Superior temporal gyrus (tissue), 1 donor: Measurements from ENCODE around the gene RIMBP2.
"Not testable (repeated sequence)": the region's sequence is repeated elsewhere in the genome, so short reads cannot be mapped to it uniquely, and the experiment has no call there.

Experiments
- DNase-seq: peaks from one replicate; pipeline ENCODE4 v3.0.0-alpha.2; 2016; ENCODE audit errors: extremely low spot score

Gene RIMBP2

DNA sequence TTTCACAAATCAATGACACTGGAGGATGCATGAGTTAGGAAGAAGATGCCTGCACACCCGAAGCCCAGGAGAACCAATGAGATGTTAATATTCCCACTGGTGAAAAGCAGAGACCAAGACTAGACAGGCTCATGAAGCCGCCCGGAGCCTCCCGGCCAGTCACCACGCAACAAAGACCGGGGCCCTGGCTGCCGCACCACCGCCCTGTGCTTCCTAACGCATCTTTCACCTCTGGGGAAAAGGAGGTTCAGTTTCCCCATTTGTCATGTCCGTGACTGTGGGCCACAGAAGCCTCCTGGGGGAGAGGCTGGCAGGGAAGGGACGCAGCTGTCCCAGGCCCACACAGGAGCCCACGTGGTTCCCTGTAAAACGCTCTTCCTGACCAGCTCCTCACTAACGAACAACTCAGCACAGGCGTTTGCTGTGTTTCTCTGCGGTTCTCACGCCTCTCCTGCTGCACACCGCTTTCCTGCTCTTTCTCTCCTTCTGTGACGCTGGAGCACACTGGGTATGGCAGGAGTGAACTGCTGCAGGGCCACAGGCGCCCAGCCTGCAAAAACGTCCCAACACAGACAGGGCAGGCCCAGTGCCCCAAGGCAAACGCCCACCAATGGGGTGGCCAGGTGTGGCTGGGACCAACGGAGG lies 10.8 kb downstream of the RIMBP2 start:
- no peak for DNase-seq

DNA sequence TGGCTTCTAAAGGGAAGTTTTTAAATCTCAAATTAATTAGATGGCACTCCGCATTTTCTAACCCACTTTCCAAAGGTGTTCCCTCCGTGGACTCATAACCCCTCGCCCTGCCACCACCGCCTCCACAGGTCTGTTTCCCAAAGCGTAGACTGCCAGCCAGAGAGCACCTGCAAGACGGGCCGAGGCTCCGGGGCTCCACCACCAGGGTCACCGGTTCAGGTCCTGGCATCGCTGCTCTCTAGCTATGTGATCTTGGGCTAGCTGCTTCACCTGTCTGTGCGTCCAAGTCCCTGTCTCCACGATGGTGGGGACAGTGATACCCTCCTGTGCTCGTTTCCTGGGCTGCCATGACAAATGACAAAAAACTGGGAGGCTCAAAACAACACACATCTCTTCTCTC lies 11.5 kb downstream of the RIMBP2 start:
- DNase-seq = no peak

DNA sequence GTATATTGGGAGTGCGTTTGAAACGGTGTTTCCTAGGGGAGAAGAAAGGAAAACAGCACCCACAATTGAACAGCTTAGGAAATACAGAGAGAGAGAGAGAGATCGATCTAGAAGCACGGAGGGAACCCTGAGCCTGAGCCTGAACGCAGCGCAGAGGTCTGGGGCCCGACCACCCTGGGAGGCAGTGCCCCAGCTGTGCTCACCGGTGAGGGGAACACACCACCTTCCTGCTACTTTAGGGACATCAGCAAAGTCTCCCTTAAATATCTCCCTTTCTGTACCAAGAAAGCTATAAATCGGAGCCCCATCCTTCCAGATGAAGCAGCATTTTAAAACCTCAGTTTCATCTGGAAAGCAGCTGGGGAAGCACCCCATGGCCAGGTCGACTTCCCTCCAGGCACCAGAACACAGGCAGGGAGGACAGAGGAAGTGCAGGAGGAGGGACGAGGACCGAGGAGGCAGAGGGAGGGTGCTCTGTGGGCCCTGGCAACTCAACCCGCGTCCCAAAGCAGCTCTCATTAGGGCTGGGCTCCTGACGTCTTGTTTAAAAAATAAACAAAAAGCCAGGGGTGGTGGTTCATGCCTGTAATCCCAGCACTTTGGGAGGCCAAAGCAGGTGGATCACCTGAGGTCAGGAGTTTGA lies 12.2 kb downstream of the RIMBP2 start:
- no peak for DNase-seq

DNA sequence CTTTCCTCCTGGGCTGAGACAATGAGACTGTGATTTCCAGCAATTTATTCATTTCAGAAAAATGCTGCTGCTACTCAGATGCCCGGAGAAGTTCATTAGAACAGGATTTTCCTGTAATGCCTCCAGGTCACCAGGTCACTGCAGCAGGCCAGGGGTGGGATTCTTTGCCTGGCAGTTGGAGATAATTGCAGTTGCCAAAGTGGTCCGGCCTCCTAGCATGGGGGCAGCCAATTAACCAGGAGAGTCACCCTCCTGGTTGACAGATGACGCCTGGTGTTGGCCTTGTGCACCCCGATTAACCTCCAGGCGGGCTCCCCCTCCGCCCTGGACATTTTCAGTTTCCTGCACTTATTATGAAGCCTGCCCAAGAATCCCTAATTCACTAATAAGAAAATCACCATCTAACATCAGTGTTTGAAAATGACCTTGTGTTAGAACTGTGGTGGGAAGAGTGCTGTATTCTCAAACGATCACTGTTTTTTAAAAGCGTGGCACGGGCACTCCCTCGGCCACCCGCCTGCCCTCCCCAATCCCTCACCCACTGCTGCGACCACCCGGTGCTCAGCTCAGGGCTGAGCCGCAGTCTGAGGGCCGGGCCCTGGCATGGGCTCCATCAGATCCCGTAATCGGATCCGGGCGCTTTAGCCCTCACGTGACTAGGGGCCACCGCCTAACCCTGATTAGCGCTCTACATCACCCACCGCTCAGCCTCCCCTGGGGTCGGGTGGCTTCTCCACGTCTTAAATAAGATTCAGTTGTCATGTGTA lies 12.9 kb downstream of the RIMBP2 start:
- no peak for DNase-seq

DNA sequence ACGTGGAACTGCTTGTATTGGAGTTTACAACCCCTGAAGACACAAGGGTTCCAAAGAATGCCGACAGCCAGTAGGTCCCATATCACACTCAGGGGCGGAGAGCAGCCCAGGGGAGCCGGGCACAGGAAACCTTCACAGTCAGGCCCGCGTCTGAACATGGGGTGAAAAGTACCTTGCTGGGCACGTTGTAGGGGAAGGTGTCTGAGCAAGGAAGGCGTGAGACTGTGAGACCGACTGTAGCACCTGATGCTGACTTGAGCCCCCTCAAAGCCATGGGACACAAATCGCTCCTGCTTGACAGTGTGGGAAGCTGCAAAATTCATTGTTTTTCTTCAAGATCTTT lies 14.7 kb downstream of the RIMBP2 start:
- DNase-seq = no peak

DNA sequence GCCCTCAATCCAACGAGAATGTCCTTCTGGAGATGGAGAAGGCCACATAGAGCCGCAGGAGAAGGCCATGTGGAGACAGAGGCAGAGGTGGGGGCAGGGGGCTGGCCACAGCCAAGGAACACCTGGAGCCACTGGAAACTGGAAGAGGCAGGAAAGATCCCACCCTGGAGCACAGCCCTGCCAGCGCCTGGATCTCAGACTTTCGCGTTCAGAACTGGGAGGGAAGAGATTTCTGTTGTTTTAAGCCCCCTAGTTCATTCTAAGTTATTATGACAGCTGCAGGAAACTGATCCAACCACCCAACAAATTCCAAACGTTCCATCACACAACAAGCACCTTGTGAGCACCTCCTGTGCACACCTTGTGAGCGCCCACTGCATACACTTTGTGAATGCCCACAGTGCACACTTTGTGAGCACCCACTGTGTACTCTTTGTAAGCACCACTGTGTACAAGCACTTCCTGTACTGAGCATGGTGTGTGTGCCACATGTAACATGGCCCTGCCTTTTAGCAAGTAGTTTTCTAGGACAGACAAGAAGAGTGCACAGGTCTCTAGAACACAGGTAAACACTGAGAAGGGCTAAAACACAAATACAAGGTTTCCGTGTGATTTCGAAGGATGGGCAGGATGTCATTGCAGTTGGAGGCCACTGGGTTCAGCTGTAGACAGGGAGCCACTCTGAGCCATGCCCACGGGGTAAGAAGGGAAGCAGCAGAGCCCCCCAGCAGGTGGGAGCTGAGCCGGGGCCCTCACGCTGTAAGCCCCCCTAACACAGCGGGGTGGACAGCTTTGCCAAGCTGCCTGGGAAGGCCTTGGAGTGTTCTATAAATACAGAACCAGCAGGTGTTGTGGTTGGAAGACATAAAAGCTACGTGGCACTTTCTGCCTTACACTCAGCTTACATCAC lies 15.4 kb downstream of the RIMBP2 start:
- no peak for DNase-seq

DNA sequence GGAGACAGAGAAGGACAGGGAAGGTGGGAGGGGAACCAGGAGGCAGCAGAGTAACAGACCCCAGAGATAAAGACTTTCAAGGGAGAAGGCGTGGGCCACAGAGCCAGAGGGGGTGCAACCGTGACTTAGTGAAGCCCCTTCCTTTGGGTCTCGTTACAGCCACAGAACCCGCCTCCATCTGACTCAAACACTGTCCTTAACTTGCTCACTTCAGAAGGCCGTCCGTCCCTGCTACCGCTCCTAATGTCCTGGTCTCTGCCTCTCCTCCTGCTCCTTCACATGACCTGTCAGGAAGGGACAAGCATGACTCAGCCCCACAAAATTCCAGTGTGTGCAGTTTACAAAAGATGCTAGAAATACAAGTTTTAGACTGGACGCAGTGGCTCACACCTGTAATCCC lies 18.0 kb downstream of the RIMBP2 start:
- no peak for DNase-seq

DNA sequence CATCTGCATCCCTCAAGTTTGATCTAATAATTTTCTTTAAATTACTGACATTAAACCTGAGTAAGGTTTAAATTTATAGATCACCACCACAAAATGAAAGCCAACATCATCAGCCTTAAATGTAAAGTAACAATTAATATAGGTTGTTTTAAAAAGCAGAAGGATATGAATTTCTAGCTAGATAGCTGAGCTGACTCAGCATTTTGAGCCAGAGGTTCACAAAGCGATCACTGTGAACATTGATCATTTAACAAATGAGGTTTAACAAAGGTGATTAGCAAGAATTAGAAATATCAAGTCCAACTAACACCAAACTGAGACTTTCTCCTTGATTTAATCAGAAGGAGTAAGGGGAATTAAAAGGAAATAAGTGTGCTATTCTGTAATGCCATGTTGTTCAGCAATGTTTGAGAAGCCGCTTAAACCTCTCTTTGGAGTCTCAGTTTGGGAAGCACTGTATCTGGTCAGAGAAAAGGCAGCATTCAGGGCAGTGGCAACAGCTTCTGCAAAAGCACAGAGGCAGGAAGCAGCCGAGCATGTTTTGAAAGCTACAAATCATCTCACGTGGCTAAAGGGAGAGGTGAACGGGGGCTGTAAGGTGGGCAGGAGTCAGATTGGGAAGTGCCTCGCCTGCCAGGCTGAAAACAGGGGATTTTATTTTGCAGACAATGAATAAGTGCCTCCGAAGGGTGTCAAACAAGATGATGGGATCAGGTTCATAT lies 19.6 kb downstream of the RIMBP2 start:
- no peak for DNase-seq

DNA sequence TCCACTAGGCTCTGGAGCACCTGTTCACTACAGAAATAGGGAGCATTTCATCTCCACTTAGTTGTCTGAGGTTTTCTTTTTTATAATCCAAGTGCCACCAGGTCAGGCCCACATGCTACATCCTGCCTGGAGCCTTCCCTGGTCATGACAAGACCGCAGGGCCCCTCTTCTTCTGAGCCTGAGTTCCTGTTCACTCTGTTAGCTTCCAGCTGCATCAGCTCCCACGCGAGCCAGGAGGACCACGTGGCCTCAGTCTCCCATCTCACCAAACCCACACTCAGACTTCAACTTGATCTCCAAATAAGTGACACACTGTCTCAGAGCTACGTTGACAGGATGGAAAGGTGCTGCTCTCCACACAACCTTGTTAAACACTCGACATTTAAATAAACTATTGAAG lies 21.0 kb downstream of the RIMBP2 start:
- no peak for DNase-seq

DNA sequence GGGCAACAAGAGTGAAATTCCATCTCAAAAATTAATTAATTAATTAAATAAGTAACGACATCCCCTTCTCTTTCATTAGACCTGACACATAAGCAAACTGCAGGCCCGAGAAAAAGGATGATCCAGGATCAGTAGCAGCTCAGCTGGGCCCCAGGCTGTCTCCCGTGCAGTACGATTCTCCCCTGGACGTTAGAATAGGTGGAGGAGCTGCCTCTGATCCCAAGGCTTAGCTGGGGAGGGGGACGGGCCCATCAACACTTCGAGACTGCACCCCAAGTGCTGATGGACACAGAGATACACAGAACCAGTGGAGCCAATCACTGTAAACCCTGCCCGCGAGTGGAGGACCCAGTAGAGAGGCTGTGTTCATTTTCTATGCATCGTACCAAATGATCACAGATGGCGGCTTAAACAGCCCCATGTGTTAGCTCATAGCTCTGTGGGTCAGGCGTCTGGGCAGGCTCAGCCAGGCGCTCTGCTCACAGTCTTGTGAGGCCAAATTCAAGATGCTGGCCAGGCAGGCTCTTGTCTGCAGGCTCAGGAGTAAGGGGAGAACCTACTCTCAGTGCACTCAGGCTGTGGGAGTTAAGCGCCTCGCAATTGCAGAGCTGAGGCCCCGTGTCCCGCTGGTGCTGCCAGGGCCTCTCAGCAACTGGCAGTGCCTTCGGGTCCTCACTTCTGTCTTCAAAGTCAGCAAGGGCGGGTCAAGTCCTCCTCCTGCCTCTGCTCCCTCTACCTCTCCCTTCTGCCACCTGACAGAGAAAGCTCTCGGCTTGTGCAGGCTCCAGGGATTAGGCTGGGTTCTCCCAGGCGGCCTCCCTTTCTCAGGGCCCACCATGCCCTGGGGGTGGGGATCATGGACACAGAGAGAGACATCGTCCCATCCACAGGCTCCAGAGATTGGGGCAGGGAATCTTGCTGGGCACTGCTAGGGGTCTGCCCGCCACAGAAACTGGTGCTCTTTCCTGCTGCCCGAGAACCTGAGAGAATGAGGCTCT lies 26.4 kb downstream of the RIMBP2 start:
- DNase-seq = no peak

DNA sequence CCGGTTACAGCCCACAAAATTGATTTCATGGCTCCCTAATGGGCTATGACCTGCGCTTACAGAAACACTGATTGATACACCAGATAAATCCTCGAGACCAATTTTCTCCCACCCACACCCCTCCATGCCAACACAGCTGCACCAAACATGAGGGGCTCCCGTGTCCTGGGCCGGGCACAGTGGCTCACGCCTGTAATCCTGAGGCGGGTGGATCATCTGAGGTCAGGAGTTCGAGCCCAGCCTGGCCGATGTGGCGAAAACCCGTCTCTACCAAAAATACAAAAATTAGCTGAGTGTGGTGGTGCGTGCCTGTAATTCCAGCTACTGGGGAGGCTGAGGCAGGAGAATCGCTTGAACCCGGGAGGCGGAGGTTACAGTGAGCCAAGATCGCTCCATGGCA lies 27.1 kb downstream of the RIMBP2 start:
- DNase-seq = not testable (repeated sequence)

DNA sequence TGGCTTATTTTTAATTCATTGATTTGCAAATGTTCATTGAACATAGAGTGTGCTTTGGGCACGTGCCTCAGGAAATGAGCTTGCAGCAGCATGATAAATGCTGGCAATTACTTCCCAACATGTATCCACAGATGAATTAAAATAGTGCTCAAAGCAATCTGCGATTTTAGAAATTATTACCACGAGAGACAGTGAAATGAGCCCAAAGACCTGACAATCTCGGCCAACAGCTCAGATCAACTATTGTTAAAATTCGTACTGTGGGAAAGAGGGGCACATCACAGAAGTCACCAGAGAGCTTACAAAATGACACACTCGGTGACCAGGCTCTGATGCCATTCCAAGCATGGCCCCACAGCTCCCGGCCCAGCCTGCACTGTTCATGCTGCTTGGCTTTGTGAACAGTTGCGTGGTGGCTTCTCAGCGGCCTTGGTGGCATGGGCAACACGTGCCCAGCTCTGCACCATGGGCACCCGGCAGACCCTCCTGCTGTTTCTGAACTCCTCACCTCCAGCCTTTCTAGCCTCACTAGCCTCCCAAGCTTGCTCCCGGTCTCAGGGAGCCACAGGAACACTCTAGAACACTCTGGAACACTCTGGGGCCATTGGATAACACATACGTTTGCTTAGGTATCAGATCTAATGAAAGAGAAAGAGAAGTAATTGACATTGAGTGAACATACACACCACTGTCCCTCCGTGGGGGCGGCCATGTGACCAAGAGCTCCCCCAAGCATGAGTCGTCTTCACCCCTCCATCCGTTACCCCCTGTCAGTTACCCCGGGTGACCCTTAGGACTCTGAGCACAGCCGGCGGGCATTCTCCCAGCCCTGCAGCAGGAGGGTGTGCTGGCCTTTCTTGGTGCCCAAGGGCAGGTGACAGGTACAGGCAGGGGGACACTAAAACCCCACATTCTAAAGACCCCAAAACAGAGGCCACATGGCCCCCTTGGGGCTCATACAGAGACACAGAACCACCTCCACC lies 28.0 kb downstream of the RIMBP2 start:
- DNase-seq = no peak

DNA sequence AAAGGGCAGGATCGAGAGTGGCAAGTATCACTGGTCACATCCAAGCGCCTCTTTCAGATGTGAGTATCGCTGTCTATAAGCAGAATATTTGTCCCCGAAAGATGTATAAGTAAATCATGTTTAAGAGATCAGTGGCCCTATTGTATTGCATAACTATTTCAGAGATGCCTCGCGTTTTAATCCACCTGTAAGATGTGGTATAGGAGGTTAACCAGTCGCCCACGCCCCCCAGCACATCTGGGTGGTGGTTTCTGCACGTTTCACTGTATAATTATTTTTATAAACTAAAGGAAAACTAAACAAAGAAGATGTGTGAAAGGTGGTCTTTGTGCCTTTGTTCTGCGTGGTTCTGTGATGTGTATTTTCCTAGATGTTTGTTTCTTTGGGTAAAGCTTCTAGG lies 28.9 kb downstream of the RIMBP2 start:
- DNase-seq = no peak

DNA sequence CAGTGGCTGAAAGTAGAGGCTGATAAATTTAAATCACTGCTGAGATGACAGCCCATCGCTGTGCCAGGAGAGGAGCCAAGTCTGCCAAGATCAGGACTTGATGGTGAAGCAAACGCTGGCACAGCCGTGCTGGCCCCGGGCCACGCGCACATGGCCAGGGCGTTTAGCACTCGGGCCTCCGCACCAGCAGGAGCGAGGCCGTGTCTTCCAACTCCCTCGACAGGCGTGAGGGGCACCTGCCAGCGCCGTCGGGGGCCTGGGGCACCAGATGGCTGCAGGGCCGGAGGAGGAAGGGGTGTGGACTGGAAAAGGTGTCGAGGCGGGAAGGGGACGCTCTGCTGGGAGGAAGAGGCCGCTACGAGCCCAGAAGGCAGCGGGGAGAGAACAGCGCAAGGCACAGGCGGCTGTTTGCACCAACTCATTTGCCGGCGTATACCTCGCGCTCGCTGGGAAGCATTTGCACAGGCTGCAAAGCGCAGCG lies 29.5 kb downstream of the RIMBP2 start:
- DNase-seq = peak; percentile 40

DNA sequence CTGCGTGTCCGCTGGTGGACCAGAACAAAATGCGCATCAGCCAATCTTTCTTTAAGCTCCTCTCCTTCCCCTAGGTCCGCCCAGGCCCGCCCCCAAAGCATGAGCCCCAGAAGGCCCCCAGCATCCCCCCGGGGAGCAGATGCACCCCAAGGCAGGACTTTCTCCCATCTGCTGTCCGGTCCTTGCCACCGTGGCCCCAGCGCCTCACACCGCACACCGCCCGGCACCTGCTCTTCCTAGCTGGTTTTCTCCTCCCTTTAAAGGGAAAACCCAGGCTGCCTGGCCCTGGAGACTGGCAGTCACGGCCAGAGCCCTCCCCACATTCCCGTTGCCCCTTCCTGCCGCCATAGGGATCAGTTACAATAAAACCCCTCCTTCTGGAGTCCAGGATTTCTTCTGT lies 30.2 kb downstream of the RIMBP2 start:
- no peak for DNase-seq

DNA sequence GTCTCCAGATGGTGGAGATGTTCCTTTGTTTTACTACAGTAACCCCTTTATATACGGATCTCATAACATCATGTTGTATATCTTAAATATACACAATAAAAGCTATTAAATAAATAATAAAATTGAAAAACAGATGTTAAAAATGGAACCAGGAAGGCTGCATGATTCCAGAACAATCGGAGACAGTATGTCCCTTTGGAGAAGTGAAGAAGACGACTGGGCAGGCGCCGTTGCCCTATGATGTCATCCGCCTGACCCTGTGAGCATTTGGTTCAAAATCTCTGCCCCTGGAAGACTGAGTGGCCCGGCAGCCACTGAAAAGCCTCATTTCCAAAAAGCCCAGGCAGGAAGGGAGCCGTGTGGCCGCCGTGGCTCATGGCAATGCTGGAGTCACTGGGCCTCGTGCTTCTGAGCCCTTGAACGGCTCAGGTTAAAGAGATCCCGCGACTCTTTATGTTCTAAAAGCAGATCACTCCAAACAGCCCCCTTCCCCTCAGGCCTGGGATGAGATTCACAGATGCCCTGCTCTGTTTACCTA lies 30.8 kb downstream of the RIMBP2 start:
- no peak for DNase-seq

DNA sequence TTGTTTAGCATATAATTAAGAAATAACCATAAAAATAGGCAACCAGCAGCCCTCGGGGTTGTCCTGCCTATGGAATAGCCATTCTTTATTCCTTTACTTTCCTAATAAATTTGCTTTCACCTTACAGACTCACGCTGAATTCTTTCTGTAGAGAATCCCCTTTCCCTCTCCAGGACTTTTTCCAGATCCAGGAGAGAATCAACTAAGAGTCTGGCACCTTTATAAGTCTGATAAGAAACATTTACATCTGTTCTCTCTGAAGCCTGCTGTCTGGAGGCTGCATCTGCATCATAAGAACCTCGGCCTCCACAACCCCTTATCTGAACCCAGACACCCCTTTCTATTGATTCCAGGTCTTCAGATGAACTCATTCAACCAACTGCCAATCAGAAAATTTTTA lies 32.3 kb downstream of the RIMBP2 start:
- no peak for DNase-seq

DNA sequence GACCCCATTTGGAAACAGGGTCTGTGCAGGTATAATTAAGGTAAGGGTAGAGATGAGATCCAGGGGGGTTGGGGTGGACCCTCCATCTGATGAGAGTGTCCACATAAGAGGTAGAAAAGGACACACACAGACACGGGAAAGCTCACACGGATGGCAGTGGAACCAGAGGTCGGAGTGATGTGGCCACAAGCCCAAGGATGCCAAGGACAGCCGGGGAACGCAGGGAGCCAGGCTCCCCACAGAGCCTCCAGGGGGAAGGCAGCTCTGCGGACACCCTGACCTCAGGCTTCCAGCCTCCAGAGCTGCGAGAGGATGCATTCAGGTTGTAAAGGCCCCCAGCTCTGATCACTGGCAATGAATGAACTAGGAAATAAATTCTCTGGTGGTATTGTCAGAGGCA lies 33.0 kb downstream of the RIMBP2 start:
- DNase-seq = no peak
